Body of pancreas (tissue), 4 donors: ENCODE data around the gene FGF12.

Experiments
- POLR2A ChIP-seq, 3 donors: fragments of 450-650 bp; IDR thresholded peaks; one replicate each; pipeline ENCODE4 v1.6.1; 2016; ENCODE audit warnings: antibody characterized with exemption in 3 of 3, mild to moderate bottlenecking in 2 of 3
- TF ChIP-seq, protein P1 (sequence below), 7 experiments: fragments of 450-650 bp in 4 of 7; fragments of 200-600 bp in 3 of 7; sonication (generic) in 3 of 7; IDR thresholded peaks; one replicate each; pipeline ENCODE4 v1.5.1; 2016 to 2019; ENCODE audit warnings: antibody characterized with exemption in 7 of 7

GRCh38 chr3:192340031-192340430, 387.3 kb downstream of the FGF12 start:
- TF ChIP-seq, protein P1, sequence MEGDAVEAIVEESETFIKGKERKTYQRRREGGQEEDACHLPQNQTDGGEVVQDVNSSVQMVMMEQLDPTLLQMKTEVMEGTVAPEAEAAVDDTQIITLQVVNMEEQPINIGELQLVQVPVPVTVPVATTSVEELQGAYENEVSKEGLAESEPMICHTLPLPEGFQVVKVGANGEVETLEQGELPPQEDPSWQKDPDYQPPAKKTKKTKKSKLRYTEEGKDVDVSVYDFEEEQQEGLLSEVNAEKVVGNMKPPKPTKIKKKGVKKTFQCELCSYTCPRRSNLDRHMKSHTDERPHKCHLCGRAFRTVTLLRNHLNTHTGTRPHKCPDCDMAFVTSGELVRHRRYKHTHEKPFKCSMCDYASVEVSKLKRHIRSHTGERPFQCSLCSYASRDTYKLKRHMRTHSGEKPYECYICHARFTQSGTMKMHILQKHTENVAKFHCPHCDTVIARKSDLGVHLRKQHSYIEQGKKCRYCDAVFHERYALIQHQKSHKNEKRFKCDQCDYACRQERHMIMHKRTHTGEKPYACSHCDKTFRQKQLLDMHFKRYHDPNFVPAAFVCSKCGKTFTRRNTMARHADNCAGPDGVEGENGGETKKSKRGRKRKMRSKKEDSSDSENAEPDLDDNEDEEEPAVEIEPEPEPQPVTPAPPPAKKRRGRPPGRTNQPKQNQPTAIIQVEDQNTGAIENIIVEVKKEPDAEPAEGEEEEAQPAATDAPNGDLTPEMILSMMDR (IDR thresholded peaks at IDR 0.05) = no peak
- TF ChIP-seq POLR2A (IDR thresholded peaks at IDR 0.05) = no peak
